HAP-1 (cell line): ENCODE results near the gene KDM3B.
A peak's percentile ranks its signal among the peaks of the same experiment; 100 is the strongest.

Experiments
- DNase-seq, 2 experiments: peaks; one replicate each; pipeline ENCODE4 v3.0.0-alpha.2; 2016 to 2020; ENCODE audit warnings: low spot score in 2 of 2
- H3K27me3 ChIP-seq: fragments of 250-450 bp; sonication (Bioruptor Pico); 2 replicates; pipeline ENCODE4 v1.5.1; 2020; ENCODE audit warnings: low read depth, mild to moderate bottlenecking, moderate library complexity
- H3K36me3 ChIP-seq: fragments of 250-450 bp; sonication (Bioruptor Pico); replicated peaks from 2 replicates; pipeline ENCODE4 v1.5.1; 2020; ENCODE audit warnings: mild to moderate bottlenecking
- H3K4me1 ChIP-seq: fragments of 250-450 bp; sonication (Bioruptor Pico); 2 replicates; pipeline ENCODE4 v1.5.1; 2020; ENCODE audit warnings: mild to moderate bottlenecking
- H3K4me3 ChIP-seq: fragments of 250-450 bp; sonication (Bioruptor Pico); 2 replicates; pipeline ENCODE4 v1.5.1; 2020; ENCODE audit warnings: mild to moderate bottlenecking, moderate library complexity
- H3K9me3 ChIP-seq: fragments of 250-450 bp; sonication (Bioruptor Pico); 2 replicates; pipeline ENCODE4 v1.5.1; 2020; ENCODE audit warnings: mild to moderate bottlenecking, moderate library complexity
- in situ Hi-C: fragments of 300-500 bp; cut with MboI; formaldehyde crosslinking; loops from 3 replicates; pipeline ENCODE4 v1.14.3; 2020; ENCODE audit warnings: low sequenced_read_pairs, inconsistent platforms, mixed read lengths

The KDM3B gene

GRCh38 chr5:138354926-138355378, 2.5 kb downstream of the KDM3B start:
- H3K4me3 ChIP-seq = peak overlapping the region; percentile 75
- no peaks in the 10 kb centered on the region for H3K27me3 ChIP-seq
- peaks cover 13% of the 10 kb centered on the region for H3K4me1 ChIP-seq
- DNase-seq = peak; percentile 64 to 66
- H3K36me3 ChIP-seq = peaks cover 7% of the 10 kb centered on the region
- in situ Hi-C loops = no loop called here
- H3K9me3 ChIP-seq = 0 out of 2 replicates have a peak, but pooled peaks cover 4% of the 10 kb centered on the region

GRCh38 chr5:138359621-138360020, 7.1 kb downstream of the KDM3B start:
- no peak for DNase-seq
- Histone ChIP-seq H3K27me3 (no peaks in the 10 kb centered on the region), H3K9me3 (no peaks in the 10 kb centered on the region), H3K36me3 (no peaks in the 10 kb centered on the region; the same call in 1 of the 2 replicates), H3K4me1 (peaks cover 16% of the 10 kb centered on the region), H3K4me3 (no peak overlapping the region)
- in situ Hi-C loops = no loop called here

- in situ Hi-C loops = no loop called here
- Histone ChIP-seq H3K4me1 (peaks cover 12% of the 10 kb centered on the region), H3K36me3 (no peaks in the 10 kb centered on the region; the same call in 1 of the 2 replicates), H3K9me3 (no peaks in the 10 kb centered on the region), H3K27me3 (no peaks in the 10 kb centered on the region), H3K4me3 (no peak overlapping the region)
- DNase-seq = no peak
Measured at GRCh38 chr5:138360941-138361452, 8.5 kb downstream of the KDM3B start.

- H3K4me3 ChIP-seq = no peak overlapping the region
- H3K9me3 ChIP-seq = no peaks in the 10 kb centered on the region
- no peaks in the 10 kb centered on the region; the same call in 1 of the 2 replicates for H3K36me3 ChIP-seq
- H3K27me3 ChIP-seq = no peaks in the 10 kb centered on the region
- peak; percentile 53 to 89 for DNase-seq
- in situ Hi-C loops = no loop called here
- peaks cover 22% of the 10 kb centered on the region for H3K4me1 ChIP-seq
Measured at GRCh38 chr5:138364576-138364975, 12.1 kb downstream of the KDM3B start.

DNA sequence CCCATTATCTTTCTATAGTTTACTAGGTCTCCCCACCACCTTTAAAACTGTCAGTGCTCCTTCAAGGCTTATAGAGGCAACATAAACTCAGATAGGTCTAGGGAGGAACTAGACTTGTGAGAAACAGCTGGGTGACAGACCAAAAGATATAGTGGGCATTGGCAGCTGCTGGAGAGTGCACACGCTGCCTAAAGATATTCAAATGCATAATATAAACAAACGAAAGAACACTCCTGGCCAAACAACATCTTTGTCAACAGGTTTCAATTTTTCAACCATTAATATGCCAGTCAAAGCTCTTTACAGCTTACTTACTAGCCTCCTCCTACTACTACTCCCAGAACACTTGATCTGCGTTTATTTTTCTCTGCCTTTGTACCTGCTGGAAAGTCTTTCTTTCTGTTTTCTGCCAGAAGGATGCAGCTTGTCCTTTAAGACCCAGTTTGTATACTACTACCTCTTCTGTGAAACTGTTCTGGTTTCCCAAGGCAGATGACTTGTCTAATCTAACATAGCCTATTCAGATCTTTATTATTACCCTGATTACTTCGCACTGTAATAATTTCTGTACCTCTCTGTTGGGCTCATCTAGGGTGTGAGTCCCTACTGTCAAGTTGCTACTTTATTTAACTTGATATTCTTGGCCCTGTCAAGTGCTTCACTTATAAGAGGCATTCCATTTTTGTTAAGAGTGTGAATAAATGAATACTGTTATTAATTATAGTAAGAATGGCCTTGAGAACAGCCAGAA, 14.3 kb downstream of the KDM3B start:
- Histone ChIP-seq H3K9me3 (no peaks in the 10 kb centered on the region), H3K4me3 (no peak overlapping the region), H3K4me1 (peaks cover 20% of the 10 kb centered on the region), H3K36me3 (no peaks in the 10 kb centered on the region; the same call in 1 of the 2 replicates), H3K27me3 (no peaks in the 10 kb centered on the region)
- DNase-seq = peak in 1 of 2 experiments; percentile 40
- in situ Hi-C loops = no loop called here

DNA sequence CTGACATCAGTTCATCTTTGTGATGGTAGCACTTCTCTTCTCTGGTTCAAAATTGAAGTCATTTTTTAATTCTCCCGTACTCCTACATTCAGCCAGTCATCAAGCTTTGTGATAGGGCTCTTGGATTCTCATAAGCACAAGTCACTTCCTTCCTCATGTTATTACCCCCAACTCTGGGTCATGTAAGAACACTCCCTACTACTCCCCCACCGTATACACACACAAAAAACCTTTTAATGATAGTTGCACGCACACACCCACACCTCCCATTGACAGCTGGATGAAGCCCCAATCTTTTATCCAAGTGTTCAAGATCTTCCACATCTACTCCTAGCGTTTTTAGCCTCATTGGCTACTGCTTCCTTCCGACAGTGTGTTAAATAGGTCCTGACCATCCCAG, 16.8 kb downstream of the KDM3B start:
- Histone ChIP-seq H3K27me3 (no peaks in the 10 kb centered on the region), H3K4me1 (peaks cover 17% of the 10 kb centered on the region), H3K4me3 (no peak overlapping the region), H3K9me3 (no peaks in the 10 kb centered on the region), H3K36me3 (peaks cover 8% of the 10 kb centered on the region)
- in situ Hi-C loops = no loop called here
- no peak for DNase-seq

DNA sequence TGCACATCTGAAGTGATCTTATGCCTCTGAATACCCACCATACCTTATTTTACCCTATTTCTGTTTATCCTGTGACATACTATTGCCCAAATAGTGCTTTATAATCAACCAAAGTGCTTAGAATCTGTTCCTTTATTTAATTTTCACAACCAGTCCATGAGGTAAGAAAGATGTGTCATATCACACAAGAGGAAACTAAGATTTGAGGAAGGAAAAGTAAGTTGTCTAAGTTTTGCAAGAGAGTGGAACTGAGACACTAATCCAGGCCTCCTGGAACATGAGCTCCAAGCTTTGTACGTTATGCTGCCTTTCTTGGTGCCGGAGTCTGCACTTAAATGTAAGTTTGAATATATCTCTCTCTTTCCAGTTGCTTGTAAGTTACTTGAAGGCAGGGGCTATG, 17.2 kb downstream of the KDM3B start:
- in situ Hi-C loops = no loop called here
- peaks cover 12% of the 10 kb centered on the region for H3K36me3 ChIP-seq
- H3K4me3 ChIP-seq = no peak overlapping the region
- peaks cover 14% of the 10 kb centered on the region for H3K4me1 ChIP-seq
- no peak for DNase-seq
- H3K9me3 ChIP-seq = no peaks in the 10 kb centered on the region
- H3K27me3 ChIP-seq = no peaks in the 10 kb centered on the region

GRCh38 chr5:138370537-138370936, 18.1 kb downstream of the KDM3B start:
- in situ Hi-C loops = no loop called here
- no peaks in the 10 kb centered on the region for H3K27me3 ChIP-seq
- H3K4me3 ChIP-seq = no peak overlapping the region
- no peak for DNase-seq
- peaks cover 18% of the 10 kb centered on the region for H3K36me3 ChIP-seq
- H3K9me3 ChIP-seq = no peaks in the 10 kb centered on the region
- H3K4me1 ChIP-seq = peaks cover 10% of the 10 kb centered on the region

DNA sequence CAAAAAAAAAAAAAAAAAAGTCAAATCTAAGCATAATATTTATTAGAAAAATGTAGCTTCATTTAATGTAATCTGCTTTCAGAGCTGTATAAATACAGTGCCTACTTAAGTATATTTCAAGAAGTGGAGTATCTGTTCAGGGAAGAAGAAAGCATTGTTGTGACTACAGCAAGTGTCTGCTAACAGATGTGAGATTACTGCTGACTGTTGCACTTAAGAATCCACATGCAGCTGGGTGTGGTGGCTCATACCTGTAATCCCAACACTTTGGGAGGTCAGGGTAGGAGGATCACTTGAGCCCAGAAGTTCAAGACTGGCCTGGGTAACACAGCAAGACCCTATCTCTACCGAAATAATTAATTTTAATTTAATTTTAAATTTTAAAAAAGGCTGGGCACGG, 19.0 kb downstream of the KDM3B start:
- in situ Hi-C loops = no loop called here

GRCh38 chr5:138372225-138372624, 19.7 kb downstream of the KDM3B start:
- Histone ChIP-seq H3K4me3 (no peak overlapping the region), H3K27me3 (no peaks in the 10 kb centered on the region), H3K9me3 (no peaks in the 10 kb centered on the region), H3K36me3 (peaks cover 28% of the 10 kb centered on the region), H3K4me1 (no peaks in the 10 kb centered on the region)
- in situ Hi-C loops = no loop called here
- DNase-seq = no peak

More for the DNA sequence above, 19.0 kb downstream of the KDM3B start:
- no peak for DNase-seq
- Histone ChIP-seq H3K36me3 (peaks cover 24% of the 10 kb centered on the region), H3K27me3 (no peaks in the 10 kb centered on the region), H3K4me3 (no peak overlapping the region), H3K9me3 (no peaks in the 10 kb centered on the region), H3K4me1 (peaks cover 6% of the 10 kb centered on the region)

DNA sequence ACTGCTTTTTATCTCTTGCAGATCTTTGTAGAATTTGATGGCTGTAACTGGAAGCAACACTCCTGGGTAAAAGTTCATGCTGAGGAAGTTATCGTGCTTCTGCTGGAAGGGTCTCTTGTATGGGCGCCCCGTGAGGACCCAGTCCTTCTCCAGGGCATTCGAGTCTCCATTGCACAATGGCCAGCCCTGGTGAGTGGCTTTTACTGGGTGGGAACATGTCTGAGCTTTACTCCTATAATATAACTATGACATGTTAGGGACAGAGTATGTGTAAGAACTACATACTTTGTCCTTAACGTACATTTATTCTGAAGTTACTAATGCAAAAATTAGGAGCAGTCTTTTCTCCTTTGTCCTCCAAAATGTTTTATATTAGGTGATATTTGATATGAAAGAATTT, 20.2 kb downstream of the KDM3B start:
- Histone ChIP-seq H3K4me3 (no peak overlapping the region), H3K27me3 (no peaks in the 10 kb centered on the region), H3K36me3 (peaks cover 31% of the 10 kb centered on the region), H3K9me3 (no peaks in the 10 kb centered on the region), H3K4me1 (no peaks in the 10 kb centered on the region)
- in situ Hi-C loops = no loop called here
- DNase-seq = no peak

DNA sequence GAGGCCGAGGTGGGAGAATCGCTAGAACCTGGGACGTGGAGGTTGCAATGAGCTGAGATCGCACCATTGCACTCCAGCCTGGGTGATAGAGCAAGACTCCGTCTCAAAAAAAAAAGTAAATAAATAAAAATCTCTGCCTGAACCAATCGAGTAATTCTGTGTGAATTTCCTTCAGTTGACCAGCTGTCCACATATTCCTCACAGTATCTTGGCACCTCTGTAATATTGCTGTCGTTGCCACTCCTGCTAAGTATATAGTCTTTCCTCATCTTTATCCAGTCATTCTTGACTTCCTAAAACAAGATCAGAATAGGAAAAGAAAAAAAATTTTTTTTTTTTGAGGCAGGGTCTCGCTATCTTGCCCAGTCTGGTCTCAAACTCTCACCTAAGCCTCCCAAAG, 29.9 kb downstream of the KDM3B start:
- in situ Hi-C loops = no loop called here
- no peak for DNase-seq
- Histone ChIP-seq H3K36me3 (peaks cover 56% of the 10 kb centered on the region), H3K4me3 (no peak overlapping the region), H3K9me3 (no peaks in the 10 kb centered on the region), H3K4me1 (no peaks in the 10 kb centered on the region), H3K27me3 (no peaks in the 10 kb centered on the region)

DNA sequence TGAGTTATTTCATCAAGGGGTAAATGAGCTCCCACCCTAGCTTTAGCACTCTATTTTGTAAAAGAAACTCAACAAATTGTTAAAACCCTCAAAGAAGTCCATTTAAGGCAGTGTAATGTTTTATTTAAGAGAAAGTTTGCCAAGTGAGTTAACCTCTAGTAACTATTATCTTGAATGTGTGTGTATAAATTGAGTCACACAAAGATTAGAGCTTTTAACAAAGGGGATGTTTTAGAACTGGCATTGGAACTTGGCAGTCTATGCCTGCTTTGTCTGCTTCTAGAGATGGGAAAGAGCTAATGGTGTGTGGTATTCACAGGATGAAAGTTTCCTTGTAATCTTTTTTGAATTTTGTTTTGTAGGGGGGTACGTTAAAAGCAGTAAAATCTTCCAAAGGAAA, 33.2 kb downstream of the KDM3B start:
- peaks cover 37% of the 10 kb centered on the region for H3K36me3 ChIP-seq
- in situ Hi-C loops = no loop called here

DNA sequence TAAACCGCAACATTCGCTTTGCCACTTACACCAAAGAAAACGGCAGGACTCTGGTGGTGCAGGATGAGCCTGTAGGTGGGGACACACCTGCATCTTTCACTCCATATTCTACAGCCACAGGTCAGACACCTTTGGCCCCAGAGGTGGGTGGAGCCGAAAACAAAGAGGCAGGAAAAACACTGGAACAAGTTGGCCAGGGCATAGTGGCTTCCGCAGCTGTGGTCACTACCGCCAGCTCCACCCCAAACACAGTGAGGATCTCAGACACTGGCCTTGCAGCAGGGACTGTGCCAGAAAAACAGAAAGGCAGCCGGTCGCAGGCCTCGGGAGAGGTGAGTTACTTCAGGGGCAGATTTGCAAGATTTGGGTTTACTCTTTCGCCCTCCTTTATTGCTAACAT, 33.8 kb downstream of the KDM3B start:
- in situ Hi-C loops = no loop called here
- Histone ChIP-seq H3K27me3 (no peaks in the 10 kb centered on the region), H3K36me3 (peaks cover 43% of the 10 kb centered on the region), H3K4me3 (no peak overlapping the region), H3K4me1 (no peaks in the 10 kb centered on the region), H3K9me3 (no peaks in the 10 kb centered on the region)
- DNase-seq = no peak

More for the DNA sequence above, 33.2 kb downstream of the KDM3B start:
- no peak for DNase-seq
- Histone ChIP-seq H3K4me1 (no peaks in the 10 kb centered on the region), H3K4me3 (no peak overlapping the region), H3K9me3 (no peaks in the 10 kb centered on the region), H3K27me3 (no peaks in the 10 kb centered on the region)
